ENCODE results near the gene RNASE12.

RNASE12 gene

GRCh38 chr14:20632448-20632830 lies 41.3 kb upstream of the RNASE12 start:
- TF ChIP-seq, protein P1, sequence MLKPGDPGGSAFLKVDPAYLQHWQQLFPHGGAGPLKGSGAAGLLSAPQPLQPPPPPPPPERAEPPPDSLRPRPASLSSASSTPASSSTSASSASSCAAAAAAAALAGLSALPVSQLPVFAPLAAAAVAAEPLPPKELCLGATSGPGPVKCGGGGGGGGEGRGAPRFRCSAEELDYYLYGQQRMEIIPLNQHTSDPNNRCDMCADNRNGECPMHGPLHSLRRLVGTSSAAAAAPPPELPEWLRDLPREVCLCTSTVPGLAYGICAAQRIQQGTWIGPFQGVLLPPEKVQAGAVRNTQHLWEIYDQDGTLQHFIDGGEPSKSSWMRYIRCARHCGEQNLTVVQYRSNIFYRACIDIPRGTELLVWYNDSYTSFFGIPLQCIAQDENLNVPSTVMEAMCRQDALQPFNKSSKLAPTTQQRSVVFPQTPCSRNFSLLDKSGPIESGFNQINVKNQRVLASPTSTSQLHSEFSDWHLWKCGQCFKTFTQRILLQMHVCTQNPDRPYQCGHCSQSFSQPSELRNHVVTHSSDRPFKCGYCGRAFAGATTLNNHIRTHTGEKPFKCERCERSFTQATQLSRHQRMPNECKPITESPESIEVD (tag by site-specific recombination; IDR thresholded peaks at IDR 0.05) = no peak
- TF ChIP-seq FEZF1 (tag by site-specific recombination; IDR thresholded peaks at IDR 0.05) (no peak), ZBTB7A (tag by site-specific recombination; IDR thresholded peaks at IDR 0.05; ENCODE audit: low read depth) (no peak), ZBTB1 (tag by site-specific recombination; IDR thresholded peaks at IDR 0.05) (no peak), ZNF211 (tag by site-specific recombination; IDR thresholded peaks at IDR 0.05; ENCODE audit: low read depth) (no peak), ZBTB17 (tag by site-specific recombination; IDR thresholded peaks at IDR 0.05) (peak; percentile 86), EGR2 (tag by site-specific recombination; IDR thresholded peaks at IDR 0.05; ENCODE audit: low read depth) (peak; percentile 45; the same call in 1 of the 2 replicates), ZNF660 (tag by site-specific recombination; IDR thresholded peaks at IDR 0.05) (no peak), ZNF341 (tag by site-specific recombination; IDR thresholded peaks at IDR 0.05; ENCODE audit: low read depth) (no peak), ZNF404 (tag by site-specific recombination; IDR thresholded peaks at IDR 0.05) (no peak), ZNF777 (tag by site-specific recombination; IDR thresholded peaks at IDR 0.05; ENCODE audit: borderline replicate concordance) (no peak; the same call in 1 of the 2 replicates), ZNF776 (tag by site-specific recombination; IDR thresholded peaks at IDR 0.05; ENCODE audit: borderline replicate concordance) (no peak), ZNF311 (tag by site-specific recombination; IDR thresholded peaks at IDR 0.05; ENCODE audit: borderline replicate concordance) (no peak), ZNF48 (tag by site-specific recombination; IDR thresholded peaks at IDR 0.05) (no peak), ZNF548 (tag by site-specific recombination; IDR thresholded peaks at IDR 0.05) (no peak), ZSCAN16 (tag by site-specific recombination; IDR thresholded peaks at IDR 0.05) (no peak), ZSCAN30 (tag by site-specific recombination; IDR thresholded peaks at IDR 0.05) (no peak), ZFHX2 (tag by site-specific recombination; conservative IDR thresholded peaks at IDR 0.05) (peak; percentile 39; the same call in 1 of the 2 replicates), ZNF391 (tag by site-specific recombination; IDR thresholded peaks at IDR 0.05; ENCODE audit: borderline replicate concordance, low read depth) (no peak), ZNF292 (tag by site-specific recombination; IDR thresholded peaks at IDR 0.05; ENCODE audit: borderline replicate concordance, low read depth) (no peak), ZNF398 (tag by site-specific recombination; IDR thresholded peaks at IDR 0.05) (peak; percentile 32), ZNF223 (tag by site-specific recombination; IDR thresholded peaks at IDR 0.05) (no peak), ZNF112 (tag by site-specific recombination; IDR thresholded peaks at IDR 0.05) (no peak)
- TF ChIP-seq, protein P2, sequence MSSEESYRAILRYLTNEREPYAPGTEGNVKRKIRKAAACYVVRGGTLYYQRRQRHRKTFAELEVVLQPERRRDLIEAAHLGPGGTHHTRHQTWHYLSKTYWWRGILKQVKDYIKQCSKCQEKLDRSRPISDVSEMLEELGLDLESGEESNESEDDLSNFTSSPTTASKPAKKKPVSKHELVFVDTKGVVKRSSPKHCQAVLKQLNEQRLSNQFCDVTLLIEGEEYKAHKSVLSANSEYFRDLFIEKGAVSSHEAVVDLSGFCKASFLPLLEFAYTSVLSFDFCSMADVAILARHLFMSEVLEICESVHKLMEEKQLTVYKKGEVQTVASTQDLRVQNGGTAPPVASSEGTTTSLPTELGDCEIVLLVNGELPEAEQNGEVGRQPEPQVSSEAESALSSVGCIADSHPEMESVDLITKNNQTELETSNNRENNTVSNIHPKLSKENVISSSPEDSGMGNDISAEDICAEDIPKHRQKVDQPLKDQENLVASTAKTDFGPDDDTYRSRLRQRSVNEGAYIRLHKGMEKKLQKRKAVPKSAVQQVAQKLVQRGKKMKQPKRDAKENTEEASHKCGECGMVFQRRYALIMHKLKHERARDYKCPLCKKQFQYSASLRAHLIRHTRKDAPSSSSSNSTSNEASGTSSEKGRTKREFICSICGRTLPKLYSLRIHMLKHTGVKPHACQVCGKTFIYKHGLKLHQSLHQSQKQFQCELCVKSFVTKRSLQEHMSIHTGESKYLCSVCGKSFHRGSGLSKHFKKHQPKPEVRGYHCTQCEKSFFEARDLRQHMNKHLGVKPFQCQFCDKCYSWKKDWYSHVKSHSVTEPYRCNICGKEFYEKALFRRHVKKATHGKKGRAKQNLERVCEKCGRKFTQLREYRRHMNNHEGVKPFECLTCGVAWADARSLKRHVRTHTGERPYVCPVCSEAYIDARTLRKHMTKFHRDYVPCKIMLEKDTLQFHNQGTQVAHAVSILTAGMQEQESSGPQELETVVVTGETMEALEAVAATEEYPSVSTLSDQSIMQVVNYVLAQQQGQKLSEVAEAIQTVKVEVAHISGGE (tag by site-specific recombination; conservative IDR thresholded peaks at IDR 0.05; ENCODE audit: low read depth) = no peak
- Histone ChIP-seq H3K4me1 (ENCODE audit: control insufficient read depth, insufficient read depth, low read length) (no peaks in the 10 kb centered on the region), H3K27ac (ENCODE audit: extremely low read depth, low read depth, low read length) (no peak overlapping the region; the same call in 1 of the 2 replicates), H3K36me3 (ENCODE audit: control insufficient read depth in 2 of 2, insufficient read depth in 1 of 2, low read length in 2 of 2) (no peaks in the 10 kb centered on the region), H3K4me3 (ENCODE audit: low read depth, low read length) (peak overlapping the region; percentile 65), H3K9me3 (ENCODE audit: control insufficient read depth, insufficient read depth, low read depth, low read length) (no peaks in the 10 kb centered on the region)
- ChIA-PET CTCF (interaction anchor here (0.9 to 2.7 kb wide), 5 partner anchors 19 to 58 kb away, joined by 3 to 22 read pairs (median 4); no protein-coding TSS in a partner anchor), POLR2A (interaction anchor here (0.7 to 3.3 kb wide), 4 partner anchors 19 to 339 kb away, joined by 3 to 40 read pairs (median 10); partner anchors contain the start of gene RNASE4)

Data from HEK293 (cell line).